HEK293T (cell line): Measurements from ENCODE around the gene PTGR2.

ENCODE experiments used
- BHLHE40 ChIP-seq: fragments of 450-650 bp; IDR thresholded peaks from 2 replicates; pipeline ENCODE4 v1.6.1; 2016; ENCODE audit warnings: mild to moderate bottlenecking, moderate library complexity, borderline replicate concordance
- FOXA1 ChIP-seq: fragments of 450-650 bp; IDR thresholded peaks from 2 replicates; pipeline ENCODE4 v1.6.1; 2016; ENCODE audit warnings: mild to moderate bottlenecking
- FOXK2 ChIP-seq: fragments of 450-650 bp; IDR thresholded peaks from 2 replicates; pipeline ENCODE4 v1.6.1; 2016; ENCODE audit warnings: mild to moderate bottlenecking
- FOXM1 ChIP-seq: fragments of 450-650 bp; IDR thresholded peaks from 2 replicates; pipeline ENCODE4 v1.6.1; 2017; ENCODE audit warnings: mild to moderate bottlenecking, borderline replicate concordance
- TARDBP ChIP-seq: fragments of 450-650 bp; IDR thresholded peaks from 2 replicates; pipeline ENCODE4 v1.6.1; 2016
- ZNF384 ChIP-seq: fragments of 450-650 bp; IDR thresholded peaks from 2 replicates; pipeline ENCODE4 v1.6.1; 2016

- TF ChIP-seq ZNF384 (no peak), FOXA1 (no peak), FOXK2 (no peak), TARDBP (no peak), BHLHE40 (no peak), FOXM1 (no peak)
These were observed 8.3 kb upstream of the PTGR2 start for GRCh38 chr14:73843296-73843695.
